Left lung (tissue), 10 donors: ENCODE results near the gene ANKS1A. TPM values are rescaled to one million over a fixed set of nuclear protein-coding genes. Genes with fewer than 3 reads are reported as not detected.

Experiments
- ATAC-seq: fragments of 200-7000 bp; cut with Tn5 transposase; one replicate; pipeline ENCODE4 v1.9.1; 2020; ENCODE audit warnings: moderate library complexity
- DNase-seq, 4 donors: peaks; one replicate each; pipeline ENCODE4 v3.0.0-alpha.2; 2013 to 2020
- H3K27ac ChIP-seq, 2 donors: fragments of 200-600 bp; sonication (generic) in 1 of 2; one replicate each; pipeline versions ENCODE4 v1.5.0 to v1.8.0; 2020 to 2021
- H3K27me3 ChIP-seq, 2 donors: fragments of 200-600 bp; sonication (generic) in 1 of 2; one replicate each; pipeline versions ENCODE4 v1.5.0 to v1.8.0; 2020 to 2021
- H3K36me3 ChIP-seq, 2 donors: fragments of 200-600 bp; sonication (generic) in 1 of 2; one replicate each; pipeline versions ENCODE4 v1.5.0 to v1.8.0; 2020 to 2021
- H3K4me1 ChIP-seq, 2 donors: fragments of 200-600 bp; one replicate each; pipeline ENCODE4 v1.8.0; 2021
- H3K4me3 ChIP-seq, 2 donors: fragments of 200-600 bp; sonication (generic) in 1 of 2; one replicate each; pipeline versions ENCODE4 v1.5.0 to v1.8.0; 2020 to 2021; ENCODE audit warnings: mild to moderate bottlenecking in 1 of 2
- H3K9me3 ChIP-seq, 2 donors: fragments of 200-600 bp; sonication (generic) in 1 of 2; one replicate each; pipeline versions ENCODE4 v1.5.0 to v1.8.0; 2020 to 2021
- intact Hi-C, 2 donors: fragments of 100-400 bp; cut with DNase I; formaldehyde crosslinking; loops; one replicate each; pipeline versions ENCODE4 v1.11.2 to v1.14.2; 2022
- polyA plus RNA-seq, 6 donors: library from polyadenylated mRNA; unstranded; fragments of 120-200 nt; gene quantifications; one replicate each; pipeline ENCODE4 v1.2.1, GENCODE V29; 2013; ENCODE audit not compliant: insufficient read length in 6 of 6
- total RNA-seq, 2 donors: library from RNA; stranded (reverse); fragmentation: NEBNext Ultra II Directional; extraction: Animal tissue kit (Norgen Biotek cat#: 25700); gene quantifications; one replicate each; pipeline ENCODE4 v1.2.1, GENCODE V29; 2021
- TF ChIP-seq, protein P1 (sequence below), 2 donors: fragments of 200-600 bp; sonication (generic) in 1 of 2; IDR thresholded peaks; one replicate each; pipeline versions ENCODE4 v1.5.0 to v1.8.0; 2021; ENCODE audit warnings: antibody characterized with exemption in 2 of 2
- donor health status: DM: no; HTN: yes; CAD: no.
- donor health status: DM: no; HTN: no; CAD: no.

ANKS1A gene
- total and polyA plus RNA-seq, 8 donors, result 23.0 to 45.4 (median 26.4) TPM

DNA sequence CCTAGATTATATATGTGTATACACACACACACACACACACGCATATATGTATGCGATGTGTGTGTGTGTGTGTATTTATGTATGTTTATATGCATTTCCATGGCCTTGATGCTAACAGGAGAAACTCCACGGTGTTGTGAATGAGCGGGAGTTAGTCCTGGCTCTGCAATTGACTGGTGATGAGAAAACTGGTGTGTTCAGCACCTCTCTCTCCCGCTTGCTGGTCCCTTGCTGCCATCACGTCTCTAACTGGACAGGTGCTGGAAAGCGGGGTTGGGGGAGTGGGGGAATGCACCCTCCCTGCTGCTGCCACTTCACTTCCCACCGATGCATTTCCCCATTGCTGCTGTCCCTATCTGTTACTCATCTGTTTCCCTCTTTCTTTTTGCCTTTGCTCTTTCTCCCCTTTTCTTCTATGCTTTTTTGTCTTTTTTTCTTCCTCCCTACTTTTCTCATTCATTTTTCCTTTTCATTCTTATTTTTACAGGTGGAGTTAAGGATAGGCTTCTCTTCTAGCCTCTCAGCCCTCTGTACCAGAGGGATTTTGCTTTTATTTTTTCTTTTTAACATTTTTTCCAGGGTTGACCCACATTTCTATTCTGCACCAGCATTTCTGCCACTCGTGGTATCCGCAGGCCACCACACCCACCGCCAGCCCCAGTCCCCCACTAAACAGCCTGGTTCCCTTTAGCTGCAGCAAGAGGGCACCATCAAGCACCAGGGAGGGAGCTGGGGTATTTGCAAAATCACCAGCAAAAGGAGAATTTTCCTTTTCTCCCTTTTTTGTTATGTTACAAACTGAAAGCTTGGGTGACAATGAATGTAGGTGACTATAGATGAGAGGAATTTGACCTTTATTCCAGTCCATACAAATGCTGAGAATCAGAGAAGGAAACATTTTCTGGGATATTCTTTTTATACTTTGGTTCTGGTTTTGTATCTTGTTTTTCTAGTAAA lies 136.5 kb downstream of the ANKS1A start:
- Histone ChIP-seq H3K4me3 (no peak overlapping the region), H3K36me3 (peaks cover 0 to 11% of the 10 kb centered on the region in 2 donors), H3K27ac (peak overlapping the region; percentile 71 to 74), H3K4me1 (peaks cover 44 to 45% of the 10 kb centered on the region in 2 donors), H3K9me3 (no peaks in the 10 kb centered on the region), H3K27me3 (no peaks in the 10 kb centered on the region)
- TF ChIP-seq, protein P1, sequence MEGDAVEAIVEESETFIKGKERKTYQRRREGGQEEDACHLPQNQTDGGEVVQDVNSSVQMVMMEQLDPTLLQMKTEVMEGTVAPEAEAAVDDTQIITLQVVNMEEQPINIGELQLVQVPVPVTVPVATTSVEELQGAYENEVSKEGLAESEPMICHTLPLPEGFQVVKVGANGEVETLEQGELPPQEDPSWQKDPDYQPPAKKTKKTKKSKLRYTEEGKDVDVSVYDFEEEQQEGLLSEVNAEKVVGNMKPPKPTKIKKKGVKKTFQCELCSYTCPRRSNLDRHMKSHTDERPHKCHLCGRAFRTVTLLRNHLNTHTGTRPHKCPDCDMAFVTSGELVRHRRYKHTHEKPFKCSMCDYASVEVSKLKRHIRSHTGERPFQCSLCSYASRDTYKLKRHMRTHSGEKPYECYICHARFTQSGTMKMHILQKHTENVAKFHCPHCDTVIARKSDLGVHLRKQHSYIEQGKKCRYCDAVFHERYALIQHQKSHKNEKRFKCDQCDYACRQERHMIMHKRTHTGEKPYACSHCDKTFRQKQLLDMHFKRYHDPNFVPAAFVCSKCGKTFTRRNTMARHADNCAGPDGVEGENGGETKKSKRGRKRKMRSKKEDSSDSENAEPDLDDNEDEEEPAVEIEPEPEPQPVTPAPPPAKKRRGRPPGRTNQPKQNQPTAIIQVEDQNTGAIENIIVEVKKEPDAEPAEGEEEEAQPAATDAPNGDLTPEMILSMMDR (IDR thresholded peaks at IDR 0.05), result peak in 1 of 2 donors; percentile 14
- intact Hi-C loops, result no loop called here
- ATAC-seq (peak; percentile 4), DNase-seq (no peak)

DNA sequence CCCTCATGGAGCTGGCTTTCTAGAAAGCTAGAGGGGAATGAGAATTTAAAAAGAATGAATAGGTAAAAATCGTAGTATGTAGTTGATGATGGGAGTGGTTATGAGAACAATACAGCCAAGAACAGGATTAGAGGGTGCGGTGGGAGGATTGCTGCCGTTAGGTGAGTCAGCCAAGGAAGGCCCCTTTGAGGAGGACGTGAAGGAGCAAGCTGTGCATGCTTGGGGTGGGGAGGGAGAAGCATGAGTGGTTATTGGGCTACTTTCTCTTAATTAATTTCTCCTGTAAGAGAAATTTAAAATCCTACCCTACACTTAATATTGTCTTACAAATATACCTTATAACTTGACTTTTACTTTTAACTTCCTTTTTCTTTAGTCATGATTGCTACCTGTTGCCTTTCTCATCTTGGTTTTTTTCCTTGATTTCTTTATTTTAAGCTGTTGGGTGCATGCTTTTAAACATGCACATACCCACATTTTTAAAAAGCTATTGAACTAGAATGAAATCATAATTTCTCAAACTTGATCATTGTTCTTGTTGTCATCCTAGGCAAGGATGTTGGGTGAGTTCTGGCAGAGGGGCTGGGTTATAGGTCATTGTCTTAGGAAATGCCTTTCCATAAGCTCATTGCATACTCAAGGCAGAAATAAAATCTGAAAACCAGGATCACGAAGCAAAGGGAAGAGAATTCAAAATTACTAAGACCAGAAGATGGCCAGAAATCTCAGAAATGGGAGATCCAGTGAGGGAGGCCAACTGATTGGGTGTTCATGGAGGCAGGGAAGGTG lies 137.6 kb downstream of the ANKS1A start:
- intact Hi-C loops, result no loop called here
- Histone ChIP-seq H3K36me3 (peaks cover 0 to 16% of the 10 kb centered on the region in 2 donors), H3K27ac (peak overlapping the region in 1 of 2 donors; percentile 74), H3K27me3 (no peaks in the 10 kb centered on the region), H3K4me1 (peaks cover 34 to 39% of the 10 kb centered on the region in 2 donors), H3K4me3 (no peak overlapping the region), H3K9me3 (no peaks in the 10 kb centered on the region)
- ATAC-seq (peak; percentile 57), DNase-seq (no peak)
- TF ChIP-seq, protein P1 (IDR thresholded peaks at IDR 0.05), result no peak

- H3K27me3 ChIP-seq, result no peaks in the 10 kb centered on the region
- peak overlapping the region in 1 of 2 donors; percentile 74 for H3K27ac ChIP-seq
- H3K4me3 ChIP-seq, result no peak overlapping the region
- peaks cover 0 to 13% of the 10 kb centered on the region in 2 donors for H3K36me3 ChIP-seq
- intact Hi-C loops, result no loop called here
- H3K9me3 ChIP-seq, result no peaks in the 10 kb centered on the region
- TF ChIP-seq, protein P1 (IDR thresholded peaks at IDR 0.05), result no peak
- peaks cover 34 to 39% of the 10 kb centered on the region in 2 donors for H3K4me1 ChIP-seq
- no peak for ATAC-seq
- no peak for DNase-seq
Measured at GRCh38 chr6:35027807-35028206, 138.8 kb downstream of the ANKS1A start.

DNA sequence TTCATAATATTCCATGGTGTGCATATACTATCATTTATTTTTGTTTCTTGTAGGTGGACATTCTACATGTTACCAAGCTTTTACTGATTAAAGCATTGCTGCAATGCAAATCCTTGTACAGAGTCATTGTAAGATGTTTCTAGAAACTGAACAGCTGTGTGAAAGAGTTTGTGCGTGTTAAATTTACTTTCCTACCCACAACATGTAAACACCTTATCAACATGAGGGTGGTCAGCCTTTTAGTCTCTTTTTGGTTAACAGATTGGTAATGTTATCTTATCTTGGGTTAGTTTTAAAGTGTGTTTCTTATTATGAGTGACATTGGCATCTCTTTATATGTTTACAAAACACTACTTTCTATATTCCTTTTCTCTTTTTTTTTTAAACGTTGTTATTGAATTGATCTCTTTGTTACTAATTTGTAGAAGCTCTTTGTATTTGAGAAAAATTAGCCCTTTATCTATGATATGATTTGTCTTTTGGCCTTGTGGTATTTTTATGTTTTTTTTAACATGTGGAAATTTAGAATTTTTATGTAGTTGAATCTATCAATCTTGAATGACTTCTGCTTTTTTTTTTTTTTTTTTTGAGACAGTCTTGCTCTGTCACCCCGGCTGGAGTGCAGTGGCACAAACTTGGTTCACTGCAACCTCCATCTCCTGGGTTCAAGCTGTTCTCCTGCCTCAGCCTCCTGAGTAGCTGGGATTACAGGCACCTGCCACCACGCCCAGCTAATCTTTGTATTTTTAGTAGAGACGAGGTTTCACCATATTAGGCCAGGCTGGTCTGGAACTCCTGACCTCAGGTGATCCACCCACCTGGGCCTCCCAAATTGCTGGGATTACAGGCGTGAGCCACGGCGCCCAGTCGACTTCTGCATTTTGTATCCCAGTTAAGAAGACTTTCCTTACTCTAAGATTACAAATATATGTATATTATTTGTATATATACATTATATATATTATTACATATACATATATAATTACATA lies 140.0 kb downstream of the ANKS1A start:
- TF ChIP-seq, protein P1 (IDR thresholded peaks at IDR 0.05), result no peak
- Histone ChIP-seq H3K27ac (no peak overlapping the region), H3K4me1 (peaks cover 28 to 29% of the 10 kb centered on the region in 2 donors), H3K36me3 (peaks cover 0 to 13% of the 10 kb centered on the region in 2 donors), H3K27me3 (no peaks in the 10 kb centered on the region), H3K4me3 (no peak overlapping the region), H3K9me3 (no peaks in the 10 kb centered on the region)
- intact Hi-C loops, result no loop called here
- DNase-seq, result no peak
- no peak for ATAC-seq
